ENCODE measurements around the gene THEM5.

THEM5 gene

DNA sequence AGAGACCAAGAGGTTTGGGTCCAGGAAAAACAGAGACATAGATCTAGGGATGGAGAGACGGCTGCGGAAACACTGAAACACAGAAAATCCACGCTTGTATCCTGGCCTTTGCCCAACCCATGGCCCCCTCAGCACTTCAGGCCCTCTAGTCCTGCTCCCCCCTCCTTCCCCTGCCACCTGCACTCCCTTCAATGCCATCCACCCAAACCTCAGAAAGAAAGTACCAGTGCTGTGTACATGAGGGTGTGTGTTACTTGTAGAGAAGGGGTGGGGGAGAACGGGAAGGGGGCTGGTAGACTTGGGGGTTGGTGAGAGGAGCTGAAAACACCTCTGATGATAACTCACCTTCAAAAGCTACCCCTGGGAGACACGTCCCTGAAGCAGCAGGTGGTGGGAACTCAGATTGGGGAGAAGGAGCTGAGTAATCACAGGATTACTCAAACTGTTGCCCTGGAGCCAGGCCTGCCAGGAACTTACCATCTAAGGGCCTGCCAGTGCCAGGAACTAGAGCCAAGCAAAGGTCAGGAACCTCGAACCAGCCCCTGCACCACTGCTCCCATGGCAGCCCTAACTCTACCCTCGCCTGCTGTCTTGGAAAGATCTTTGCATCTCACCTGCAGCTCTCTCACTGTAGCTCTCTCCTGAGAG is 33.4 kb downstream of the THEM5 start:
- no peak for DNase-seq (ENCODE audit: low read depth in 2 of 2)

DNA sequence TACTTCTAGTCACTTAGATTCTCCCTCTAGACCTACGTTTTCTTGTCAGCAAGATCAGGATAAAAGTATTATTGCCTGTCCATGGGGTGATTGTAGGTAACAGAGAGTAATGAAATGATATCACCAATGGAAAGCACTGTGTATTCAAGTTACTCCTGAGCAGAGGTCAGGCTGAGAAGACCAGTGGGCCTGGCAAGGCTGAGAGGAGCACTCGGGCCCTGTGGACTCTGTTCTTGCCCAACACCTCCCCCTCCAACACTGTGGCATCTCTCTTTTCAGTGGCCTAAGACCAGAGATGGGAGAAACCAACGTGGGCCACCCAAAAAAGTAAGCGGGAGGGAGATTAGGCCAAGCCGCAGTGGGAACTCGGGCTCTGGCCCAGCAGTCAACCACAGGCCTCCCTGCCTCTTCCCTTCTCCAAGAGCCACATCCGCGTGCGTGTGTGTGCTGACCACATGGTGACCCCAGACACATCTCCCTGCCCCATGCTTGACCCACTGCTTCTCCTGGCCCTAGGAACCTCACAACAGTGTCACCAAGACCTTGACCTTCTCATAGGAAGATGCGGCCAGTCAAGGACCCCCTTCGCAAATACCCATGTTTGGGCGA is 34.2 kb downstream of the THEM5 start:
- no peak for DNase-seq (ENCODE audit: low read depth in 2 of 2)

DNA sequence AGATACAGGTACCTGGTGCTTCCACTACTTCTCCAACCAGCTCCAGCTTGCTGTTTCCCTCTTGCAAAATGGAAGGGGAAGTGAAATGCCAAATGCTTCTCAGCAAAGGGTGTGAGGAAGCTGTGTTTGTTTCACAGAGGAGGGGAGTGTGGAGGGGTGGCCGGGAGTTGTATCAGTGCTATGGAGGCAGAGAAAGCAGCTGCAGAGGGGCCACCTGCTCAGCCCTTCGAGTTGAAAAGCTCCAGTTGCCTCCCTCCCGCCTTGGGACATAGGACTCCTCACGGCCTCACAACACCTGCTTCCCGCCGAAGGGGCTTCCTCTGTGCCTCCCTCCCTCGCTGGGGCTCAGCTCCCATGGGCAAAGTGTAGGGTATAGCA is 36.2 kb downstream of the THEM5 start:
- DNase-seq (ENCODE audit: low read depth in 2 of 2): no peak

DNA sequence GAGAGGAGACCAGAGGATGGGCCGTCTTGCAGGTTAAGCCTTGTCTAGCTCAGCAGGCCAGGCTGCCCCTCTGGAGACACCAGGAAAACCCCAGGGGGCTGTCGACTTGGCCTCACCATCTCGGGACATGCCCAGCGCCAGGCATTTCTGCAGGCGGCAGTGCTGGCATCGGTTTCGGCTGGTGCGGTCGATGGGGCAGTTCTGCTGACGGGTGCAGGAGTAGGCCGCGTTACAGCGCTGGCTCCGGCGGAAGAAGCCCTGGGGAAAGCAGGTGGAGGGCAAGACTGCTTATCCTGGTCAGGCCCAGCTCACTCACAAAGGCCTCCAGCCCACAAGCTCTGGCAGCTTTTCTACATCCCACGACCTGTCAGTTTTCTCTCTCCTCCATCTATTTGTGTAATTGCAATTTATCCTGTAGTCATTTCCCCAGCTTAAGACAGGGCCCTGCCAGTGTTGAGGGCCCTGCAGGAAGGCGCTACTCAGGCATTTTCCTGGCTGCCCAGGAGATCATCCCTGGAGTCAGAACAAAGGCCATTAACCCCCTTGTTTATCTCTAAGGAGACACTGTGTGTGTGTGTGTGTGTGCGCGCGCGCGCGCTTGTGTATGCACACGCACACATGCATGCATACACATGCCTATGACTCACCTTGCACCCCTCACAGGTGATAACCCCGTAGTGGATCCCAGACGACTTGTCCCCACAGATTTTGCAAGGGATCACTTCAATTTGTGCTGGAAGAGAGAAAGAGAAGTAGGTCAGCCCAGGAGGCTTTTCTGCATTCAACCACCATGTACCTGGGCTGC is 36.8 kb downstream of the THEM5 start:
- no peak for DNase-seq (ENCODE audit: low read depth in 2 of 2)

DNA sequence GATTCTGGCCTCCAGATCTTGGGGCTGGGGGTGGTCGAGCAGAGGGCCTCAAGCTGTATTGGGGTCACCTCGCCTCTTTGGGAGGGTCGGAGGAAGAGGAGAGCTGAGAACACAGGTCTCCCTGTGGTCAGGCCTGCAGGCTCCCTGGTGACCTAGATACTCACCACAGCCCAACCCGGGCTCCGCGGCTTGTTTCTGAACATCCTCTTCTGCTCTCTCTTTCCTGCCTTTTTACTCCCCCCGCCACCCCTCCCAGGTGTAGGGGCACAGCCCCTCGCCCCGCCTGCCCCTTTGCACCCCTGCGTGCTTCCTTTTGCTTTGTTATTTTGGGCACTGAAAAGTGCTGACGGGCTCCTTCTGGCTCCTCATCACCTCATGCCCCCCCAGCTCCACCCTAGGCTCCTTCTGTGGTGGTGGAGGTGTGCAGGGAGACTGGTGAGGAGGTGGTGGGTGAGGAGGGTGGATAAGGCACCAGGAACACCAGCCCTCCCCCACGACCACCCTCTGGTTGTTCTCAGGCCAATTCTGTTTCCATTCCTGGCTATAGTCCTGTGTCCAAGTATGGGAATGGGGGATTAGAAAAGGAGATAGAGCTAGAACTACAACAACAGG is 37.7 kb downstream of the THEM5 start:
- DNase-seq (ENCODE audit: low read depth in 2 of 2): no peak

DNA sequence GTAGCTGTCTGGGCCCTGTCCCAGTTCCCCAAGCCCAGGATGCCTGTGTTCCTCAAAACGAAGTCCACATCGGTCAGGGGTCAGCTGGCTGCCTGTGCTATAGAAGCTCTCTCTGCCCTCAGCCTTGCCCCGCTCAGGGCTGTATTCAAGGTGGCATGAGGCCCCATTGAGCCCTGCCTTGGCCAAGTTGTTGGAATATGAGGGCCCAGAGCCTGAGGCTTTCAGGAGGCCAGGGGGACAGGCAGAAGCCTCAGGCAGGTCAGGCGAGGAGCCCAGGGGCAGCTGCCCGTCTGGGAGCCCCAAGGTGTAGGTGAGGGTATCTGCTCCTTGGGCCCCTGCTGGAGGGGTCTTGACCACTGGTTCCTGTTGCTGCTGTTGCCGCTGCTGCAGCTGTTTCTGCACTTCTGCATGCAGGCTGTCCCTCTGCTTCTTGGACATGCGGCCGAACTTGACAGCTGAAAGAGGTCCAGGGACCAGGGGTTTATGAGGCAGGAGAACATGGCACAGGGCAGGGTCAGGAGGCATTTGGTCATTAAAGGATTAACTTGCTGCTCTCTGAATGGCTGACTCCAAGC is 38.5 kb downstream of the THEM5 start:
- no peak for DNase-seq (ENCODE audit: low read depth in 2 of 2)

DNA sequence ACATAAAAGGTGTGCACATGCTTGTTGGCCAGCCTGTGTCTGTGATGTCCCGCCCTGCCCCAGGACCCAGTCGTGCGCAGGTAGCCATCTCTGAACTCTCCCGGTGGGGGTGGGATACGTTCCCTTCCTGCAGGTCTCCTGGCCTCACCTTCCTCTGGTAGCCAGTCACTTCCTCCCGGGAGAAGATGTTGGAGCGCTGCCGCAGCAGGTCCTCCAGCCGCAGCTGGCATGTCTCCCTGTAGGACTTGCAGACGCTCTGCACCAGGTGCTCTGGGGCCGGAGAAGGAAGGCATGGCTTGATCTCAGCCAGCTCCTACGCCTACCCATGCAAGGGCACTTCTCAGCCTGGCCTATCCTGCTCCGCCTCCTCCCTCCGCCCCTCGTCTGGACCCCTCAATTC is 39.1 kb downstream of the THEM5 start:
- DNase-seq (ENCODE audit: low read depth in 2 of 2): no peak

DNA sequence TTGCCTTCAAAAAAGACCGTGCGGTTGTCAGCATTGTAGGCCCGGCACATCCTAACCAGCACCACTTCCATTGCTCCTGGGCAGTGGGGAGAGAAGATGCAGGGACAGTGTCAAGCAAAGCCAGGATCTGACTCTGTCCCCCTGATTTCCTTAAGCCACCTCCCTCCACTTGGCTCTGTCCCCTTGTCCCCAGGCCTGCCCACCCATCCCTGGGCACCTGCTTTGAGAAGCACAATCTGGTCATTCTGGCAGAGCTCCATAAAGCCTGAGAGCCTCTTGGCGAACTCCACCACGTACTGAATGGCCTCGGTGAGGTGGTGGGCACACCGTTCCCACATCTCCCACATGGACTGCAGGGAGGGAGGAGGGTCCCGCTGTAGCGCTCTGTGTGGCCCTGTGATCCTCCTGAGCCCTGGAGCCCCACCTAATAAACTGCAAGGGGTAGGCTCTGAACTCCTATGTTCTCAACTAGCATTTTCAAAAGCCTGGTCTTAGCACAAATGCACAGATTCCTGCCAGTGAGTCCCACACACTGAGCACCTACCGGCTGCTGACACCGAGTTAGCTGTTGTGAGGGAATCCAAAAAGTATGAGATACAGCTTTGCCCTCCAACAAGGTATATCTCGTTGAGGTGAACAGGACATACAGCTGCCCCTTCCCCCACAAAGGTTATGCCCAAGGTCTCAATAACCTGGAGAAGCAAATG is 40.1 kb downstream of the THEM5 start:
- DNase-seq (ENCODE audit: low read depth in 2 of 2): no peak

DNA sequence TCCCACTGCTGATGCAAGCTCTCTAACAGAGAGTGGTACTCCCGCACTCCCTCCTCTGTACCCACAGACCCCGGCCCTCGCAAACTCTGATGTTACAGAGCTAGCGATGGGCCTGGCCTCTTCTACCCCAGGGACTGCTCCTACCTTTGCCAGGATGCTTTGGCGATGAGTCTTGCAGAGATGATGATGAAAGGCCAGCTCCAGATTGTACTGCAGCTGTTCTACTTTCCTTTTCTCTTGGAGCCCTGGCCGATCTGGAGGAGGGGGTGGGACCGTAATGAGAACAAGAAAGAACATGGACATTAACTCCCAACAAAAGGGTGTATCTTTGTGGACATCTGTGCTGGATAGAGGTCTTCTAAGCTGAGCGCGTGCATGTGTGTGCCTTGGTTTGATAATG is 42.3 kb downstream of the THEM5 start:
- peak in 1 of 2 experiments; percentile 5 for DNase-seq (ENCODE audit: low read depth in 2 of 2)

DNA sequence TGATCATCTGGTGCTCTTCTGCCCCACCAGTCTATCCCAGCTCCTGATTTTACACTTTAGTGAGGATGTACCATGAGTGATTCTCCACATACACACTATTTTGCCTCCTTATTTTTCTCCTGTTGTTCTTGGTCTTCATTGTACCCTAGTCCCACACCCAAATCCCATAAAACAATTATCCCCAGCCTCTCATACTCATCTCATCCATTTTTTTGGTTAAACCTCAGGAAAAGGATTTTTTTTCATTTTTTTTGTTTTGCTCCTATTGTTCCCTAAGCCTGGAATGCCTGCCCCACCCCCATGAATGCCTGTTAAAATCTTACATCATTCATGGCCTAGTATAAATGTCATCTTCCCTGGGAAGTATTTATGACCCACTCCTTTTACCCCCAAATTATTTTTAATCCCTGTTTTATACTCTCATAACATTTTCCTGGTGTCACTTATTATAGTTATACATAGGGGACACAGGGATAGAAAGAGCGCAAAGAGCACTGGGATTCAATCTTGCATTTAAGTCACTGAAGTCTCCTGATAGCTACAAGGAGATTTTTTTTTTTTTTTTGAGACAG is 43.4 kb downstream of the THEM5 start:
- DNase-seq (ENCODE audit: low read depth in 2 of 2): no peak

DNA sequence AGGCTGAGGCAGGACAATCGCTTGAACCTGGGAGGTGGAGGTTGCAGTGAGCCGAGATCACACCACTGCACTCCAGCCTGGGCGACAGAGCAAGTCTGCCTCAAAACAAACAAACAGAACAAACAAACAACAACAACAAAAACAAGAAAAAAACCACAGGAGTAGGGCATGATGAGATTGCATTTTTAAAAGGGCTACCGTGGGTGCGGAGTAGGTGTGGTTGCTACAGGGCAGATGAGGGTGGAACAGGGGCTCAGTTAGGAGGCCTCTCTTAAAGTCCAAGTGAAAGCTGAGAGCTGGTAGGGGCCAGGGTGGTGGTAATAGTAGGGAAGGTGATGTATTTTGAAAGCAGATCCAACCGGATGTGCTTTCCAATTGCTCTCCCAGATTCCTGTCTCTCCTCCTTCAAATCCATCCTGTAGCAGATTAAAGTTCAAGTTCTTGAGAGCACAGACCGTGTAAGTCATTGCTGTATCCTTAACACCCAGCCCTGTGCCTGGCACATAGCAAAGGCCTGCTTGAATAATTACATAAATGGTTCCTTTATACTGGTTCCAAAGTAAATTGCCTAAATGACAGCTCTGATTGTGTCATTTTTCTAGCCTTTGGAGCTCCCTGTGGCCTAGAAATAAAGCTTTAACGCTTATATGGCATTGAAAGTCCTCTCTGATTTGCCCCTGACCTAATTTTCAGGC is 44.1 kb downstream of the THEM5 start:
- no peak for DNase-seq (ENCODE audit: low read depth in 2 of 2)

DNA sequence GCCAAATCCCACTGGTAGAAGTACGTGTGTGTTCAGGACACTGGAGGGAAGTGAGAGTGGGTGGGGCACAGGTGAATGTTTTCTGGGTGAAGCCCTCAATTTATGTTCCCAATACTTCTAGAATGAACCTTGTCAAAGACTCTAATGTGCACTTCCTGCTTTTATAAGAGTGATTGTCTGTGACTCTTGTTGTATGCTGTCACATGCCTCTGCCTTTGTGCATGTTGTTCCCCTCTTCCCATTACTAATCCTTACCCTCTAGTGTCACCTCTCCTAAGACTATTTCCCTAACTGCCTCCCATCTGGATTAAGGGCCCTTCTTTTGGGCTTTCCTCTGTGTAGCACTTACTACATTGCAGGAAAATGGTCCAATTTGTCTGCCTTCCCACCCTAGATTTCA is 45.7 kb downstream of the THEM5 start:
- DNase-seq (ENCODE audit: low read depth in 2 of 2): no peak

DNA sequence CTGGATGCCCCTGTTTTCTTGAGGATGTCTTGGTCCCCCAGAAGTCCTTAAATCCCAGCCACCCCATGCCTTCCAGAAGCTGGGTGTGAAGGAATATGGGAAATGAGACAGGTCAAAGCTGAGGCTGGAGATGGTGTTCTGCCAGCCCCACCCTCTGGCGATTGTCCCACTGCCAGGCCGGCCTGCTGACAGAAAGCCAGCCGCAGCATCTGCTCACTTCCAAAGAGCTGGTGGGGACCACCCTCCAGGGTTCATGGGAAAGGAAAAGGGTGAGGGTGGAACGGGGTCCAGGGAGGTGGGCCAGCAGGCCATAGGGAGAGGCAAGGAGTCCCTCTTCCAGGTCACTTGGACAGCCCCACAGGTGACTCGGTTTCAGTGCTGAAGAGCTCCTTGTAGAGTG is 46.4 kb downstream of the THEM5 start:
- no peak for DNase-seq (ENCODE audit: low read depth in 2 of 2)

DNA sequence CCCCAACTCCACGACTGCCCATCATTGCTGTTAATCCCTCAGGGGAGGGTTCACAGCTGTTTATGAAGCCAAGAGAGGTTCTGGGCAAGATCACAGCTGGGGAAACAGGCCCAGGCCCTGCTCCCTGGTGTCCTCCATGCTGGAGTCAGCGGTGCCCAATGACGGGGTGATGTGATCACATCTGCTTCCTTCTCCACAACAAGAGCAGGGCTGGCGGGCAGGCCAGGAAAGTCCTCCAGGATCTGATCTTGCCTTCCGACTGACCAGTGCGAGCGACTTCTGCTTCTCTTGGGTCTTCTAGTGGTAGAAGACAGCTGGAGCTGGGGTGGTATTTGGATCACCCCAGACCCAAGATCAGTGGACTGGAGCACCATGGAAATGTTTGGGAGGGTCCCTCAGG is 47.3 kb downstream of the THEM5 start:
- DNase-seq (ENCODE audit: low read depth in 2 of 2): no peak

DNA sequence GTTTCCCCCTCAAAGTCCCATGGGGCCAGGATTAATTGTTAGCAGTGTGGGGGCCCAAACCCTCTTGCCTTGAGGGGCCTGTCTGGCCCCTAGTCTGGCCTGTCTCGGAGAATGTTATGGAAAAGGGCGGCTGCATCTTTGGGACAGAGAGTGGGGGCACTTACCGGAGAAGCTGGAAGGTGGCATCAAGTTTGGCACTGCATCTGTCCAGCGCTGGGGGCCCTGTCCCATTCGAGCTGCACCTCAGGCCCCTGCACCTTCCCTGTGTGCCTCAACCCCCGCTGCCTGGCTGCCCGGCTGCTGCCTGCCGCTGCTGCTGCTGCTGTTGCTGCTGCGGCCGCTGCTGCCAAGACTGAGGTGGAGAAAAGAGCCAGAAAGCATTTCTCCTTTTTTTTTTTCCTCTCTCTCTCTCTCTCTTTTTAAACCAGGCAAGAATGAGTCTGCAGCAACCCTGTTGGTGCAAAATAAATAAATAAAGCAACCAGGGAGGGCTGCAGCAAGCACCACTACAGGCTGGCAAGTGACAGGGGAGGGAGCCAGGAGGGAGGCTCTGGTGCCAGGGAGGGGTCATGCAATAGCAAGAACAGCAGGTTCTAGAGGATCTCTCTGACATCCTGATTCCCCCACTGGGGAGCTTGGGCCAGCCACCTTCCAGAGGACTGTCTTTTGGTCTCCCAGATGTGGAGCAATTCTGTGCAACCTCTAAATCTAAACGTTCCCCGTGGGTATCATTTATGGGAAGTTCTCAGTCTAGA is 48.3 kb downstream of the THEM5 start, which contains the start of gene LINGO4:
Gene LINGO4 (minus strand): TSS at position 354 of the 755 bp plus-strand sequence. CDS start 2,715 bp downstream, outside the sequence.
- DNase-seq (ENCODE audit: low read depth in 2 of 2): no peak

DNA sequence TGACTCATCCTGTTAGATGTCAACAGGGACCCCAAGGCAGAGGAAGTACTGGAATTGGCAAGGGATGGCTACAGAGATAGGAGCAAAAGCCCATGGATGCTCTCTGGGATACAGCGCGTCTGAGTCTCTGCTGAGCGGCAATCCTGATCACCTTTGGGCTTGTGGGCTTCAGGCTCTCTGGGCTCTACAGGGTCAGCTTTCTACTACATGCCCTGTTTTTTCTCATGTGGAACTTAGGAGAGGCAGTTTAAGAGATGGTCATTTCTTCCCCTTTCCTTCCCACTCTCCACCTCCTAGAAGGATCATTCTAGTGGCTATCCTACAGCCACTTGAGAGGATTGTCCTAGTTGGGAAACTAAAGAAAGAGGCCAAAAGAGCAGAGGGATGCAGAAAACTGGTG is 49.6 kb downstream of the THEM5 start:
- DNase-seq (ENCODE audit: low read depth in 2 of 2): no peak

DNA sequence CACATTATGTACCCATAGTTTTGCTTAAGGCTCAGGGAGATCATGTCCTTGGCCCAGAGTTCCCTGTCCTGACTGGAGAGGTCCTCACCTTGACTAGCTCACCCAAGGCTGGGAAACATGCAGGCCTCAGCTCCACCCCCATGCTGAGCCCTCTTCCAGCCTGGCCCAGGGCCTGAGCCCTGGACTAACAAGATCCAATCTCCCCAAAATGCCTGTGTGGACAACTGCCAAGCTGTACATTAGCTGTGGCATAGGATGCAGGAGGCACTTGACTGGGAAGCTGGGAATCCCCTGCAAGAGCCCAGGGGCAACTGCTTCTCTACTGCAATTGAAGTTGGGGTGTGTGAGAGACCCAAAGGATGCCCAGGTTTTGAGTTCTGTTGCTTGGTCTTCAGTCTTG is 50.3 kb downstream of the THEM5 start:
- no peak for DNase-seq (ENCODE audit: low read depth in 2 of 2)

DNA sequence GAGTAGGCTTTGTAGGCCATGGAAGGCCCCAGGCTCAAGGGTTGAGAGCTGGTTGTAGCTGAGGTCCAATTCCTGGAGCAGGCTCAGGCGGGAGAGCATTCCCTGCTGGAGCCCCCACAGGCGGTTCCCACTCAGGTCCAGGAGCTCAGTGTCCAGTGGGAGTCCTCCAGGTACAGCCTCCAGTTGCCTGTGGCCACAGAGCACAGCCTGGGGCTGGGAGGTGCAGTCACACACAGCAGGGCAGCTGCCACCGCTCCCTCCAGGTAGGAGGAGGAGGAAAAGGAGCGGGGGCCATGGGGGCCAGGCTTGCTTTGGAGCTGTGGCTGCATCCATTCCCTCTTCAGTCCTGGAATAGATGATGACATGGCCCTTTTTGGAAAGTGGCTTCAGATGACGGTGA is 51.1 kb downstream of the THEM5 start:
- DNase-seq (ENCODE audit: low read depth in 2 of 2): no peak

DNA sequence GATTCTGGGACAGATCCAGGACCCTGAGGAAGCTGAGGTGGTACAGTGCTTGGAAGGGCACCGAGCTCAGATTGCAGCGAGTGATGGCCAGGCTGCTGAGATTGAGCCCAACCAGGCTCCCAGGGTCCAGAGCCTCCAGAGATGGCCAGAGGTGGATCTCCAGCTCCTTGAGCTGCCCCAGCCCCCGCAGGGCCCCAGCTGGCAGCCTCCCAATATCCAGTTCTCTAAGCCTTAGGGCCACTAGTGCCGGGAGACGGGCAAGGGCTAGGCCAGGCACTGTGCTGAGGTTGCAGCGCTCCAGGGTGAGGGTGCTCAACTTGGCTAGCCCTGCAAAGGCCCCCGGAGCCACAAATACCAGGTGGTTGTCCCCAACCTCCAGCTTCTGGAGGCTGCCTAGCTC is 51.7 kb downstream of the THEM5 start:
- no peak for DNase-seq (ENCODE audit: low read depth in 2 of 2)

DNA sequence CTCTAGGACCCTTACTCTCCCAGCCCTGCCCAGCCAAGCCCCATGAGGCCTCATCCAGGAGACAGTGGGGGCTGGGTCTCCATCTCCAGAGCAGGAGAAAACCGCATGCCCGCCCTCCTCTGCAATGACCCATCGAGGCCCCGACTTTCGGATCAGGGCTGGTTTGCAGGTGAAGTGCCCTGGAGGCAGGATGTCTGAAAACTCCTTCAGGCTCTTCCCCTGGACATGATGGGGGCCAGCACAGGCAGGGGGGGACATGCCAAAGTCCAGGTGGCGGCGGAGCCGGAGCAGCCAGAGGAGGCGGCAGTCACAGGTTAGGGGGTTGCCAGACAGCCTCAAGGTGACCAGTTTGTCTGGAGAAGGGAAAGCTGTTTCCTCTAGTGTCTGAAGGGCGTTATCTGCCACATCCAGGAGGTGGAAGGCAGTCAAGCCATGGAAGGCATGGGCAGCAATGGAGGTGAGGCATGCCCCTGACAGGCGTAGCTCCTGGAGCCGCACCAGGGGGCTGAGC is 52.1 kb downstream of the THEM5 start:
- DNase-seq (ENCODE audit: low read depth in 2 of 2): no peak

Data from fibroblast of skin of left quadriceps (primary cell).